ENCODE data around the gene MCRIP2.
"Not testable (repeated sequence)": the region's sequence is repeated elsewhere in the genome, so short reads cannot be mapped to it uniquely, and the experiment has no call there.

Gene MCRIP2

GRCh38 chr16:641326-642188, at the start of gene MCRIP2:
Gene MCRIP2 (plus strand): TSS chr16:641828. CDS start chr16:641992, 164 bp downstream.
- DNase-seq: peak; percentile 46

- no peak for DNase-seq
These were observed 49.6 kb upstream of the MCRIP2 start for GRCh38 chr16:591892-592517.

GRCh38 chr16:592518-593306, 48.9 kb upstream of the MCRIP2 start:
- peak; percentile 72 for DNase-seq

GRCh38 chr16:593406-593805, 48.2 kb upstream of the MCRIP2 start:
- peak; percentile 68 for DNase-seq

- no peak for DNase-seq
These were observed 47.8 kb upstream of the MCRIP2 start for GRCh38 chr16:593807-594206.

GRCh38 chr16:595094-595528, 46.5 kb upstream of the MCRIP2 start:
- DNase-seq: no peak

GRCh38 chr16:595942-596735, 45.5 kb upstream of the MCRIP2 start:
- DNase-seq: no peak

- no peak for DNase-seq
These were observed 44.9 kb upstream of the MCRIP2 start for GRCh38 chr16:596736-597060.

- DNase-seq: not testable (repeated sequence)
These were observed 44.0 kb upstream of the MCRIP2 start for GRCh38 chr16:597655-598054.

GRCh38 chr16:598823-599739, 42.5 kb upstream of the MCRIP2 start:
- DNase-seq: no peak

GRCh38 chr16:600781-601180, 40.8 kb upstream of the MCRIP2 start:
- DNase-seq: no peak

- DNase-seq: no peak
These were observed 37.7 kb upstream of the MCRIP2 start for GRCh38 chr16:603933-604332.

GRCh38 chr16:606656-607307, 34.8 kb upstream of the MCRIP2 start:
- no peak for DNase-seq

- no peak for DNase-seq
These were observed 33.6 kb upstream of the MCRIP2 start for GRCh38 chr16:608019-608418.

- no peak for DNase-seq
These were observed 32.3 kb upstream of the MCRIP2 start for GRCh38 chr16:609316-609715.

- no peak for DNase-seq
These were observed 31.6 kb upstream of the MCRIP2 start for GRCh38 chr16:609984-610383.

GRCh38 chr16:610513-611381, 30.9 kb upstream of the MCRIP2 start:
- no peak for DNase-seq

GRCh38 chr16:615122-615521, 26.5 kb upstream of the MCRIP2 start:
- no peak for DNase-seq

GRCh38 chr16:616733-617586, 24.7 kb upstream of the MCRIP2 start:
- no peak for DNase-seq
